ENCODE results near the gene NAA10.

DNA sequence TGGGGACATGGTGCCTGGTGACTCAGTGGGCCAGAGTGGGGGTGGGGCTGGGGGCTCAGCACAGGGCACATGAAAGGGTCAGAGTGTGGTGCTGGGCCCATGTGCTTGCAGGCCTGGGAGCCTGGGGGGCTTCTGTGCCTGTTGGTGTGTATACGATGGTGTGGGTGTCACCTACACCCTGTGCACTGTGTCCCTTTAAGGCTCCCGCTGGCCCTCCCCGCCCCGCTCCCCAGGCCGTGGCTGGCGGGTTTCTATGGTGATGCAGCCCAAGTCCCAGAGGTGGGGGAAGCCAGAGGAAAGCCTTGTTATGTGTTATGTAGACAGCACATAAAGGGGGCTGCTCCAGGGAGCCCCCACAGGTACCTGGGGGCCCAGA lies 54.4 kb downstream of the NAA10 start:
- TF ChIP-seq POLR2A (IDR thresholded peaks at IDR 0.05) (no peak), POLR2AphosphoS5 (IDR thresholded peaks at IDR 0.05) (no peak), EP300 (IDR thresholded peaks at IDR 0.05) (no peak)
- TF ChIP-seq, protein P1, sequence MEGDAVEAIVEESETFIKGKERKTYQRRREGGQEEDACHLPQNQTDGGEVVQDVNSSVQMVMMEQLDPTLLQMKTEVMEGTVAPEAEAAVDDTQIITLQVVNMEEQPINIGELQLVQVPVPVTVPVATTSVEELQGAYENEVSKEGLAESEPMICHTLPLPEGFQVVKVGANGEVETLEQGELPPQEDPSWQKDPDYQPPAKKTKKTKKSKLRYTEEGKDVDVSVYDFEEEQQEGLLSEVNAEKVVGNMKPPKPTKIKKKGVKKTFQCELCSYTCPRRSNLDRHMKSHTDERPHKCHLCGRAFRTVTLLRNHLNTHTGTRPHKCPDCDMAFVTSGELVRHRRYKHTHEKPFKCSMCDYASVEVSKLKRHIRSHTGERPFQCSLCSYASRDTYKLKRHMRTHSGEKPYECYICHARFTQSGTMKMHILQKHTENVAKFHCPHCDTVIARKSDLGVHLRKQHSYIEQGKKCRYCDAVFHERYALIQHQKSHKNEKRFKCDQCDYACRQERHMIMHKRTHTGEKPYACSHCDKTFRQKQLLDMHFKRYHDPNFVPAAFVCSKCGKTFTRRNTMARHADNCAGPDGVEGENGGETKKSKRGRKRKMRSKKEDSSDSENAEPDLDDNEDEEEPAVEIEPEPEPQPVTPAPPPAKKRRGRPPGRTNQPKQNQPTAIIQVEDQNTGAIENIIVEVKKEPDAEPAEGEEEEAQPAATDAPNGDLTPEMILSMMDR (IDR thresholded peaks at IDR 0.05) = no peak
